ENCODE measurements around the gene TAF3. TPM values are rescaled to one million over a fixed set of nuclear protein-coding genes. Genes with fewer than 3 reads are reported as not detected.
"Not testable (repeated sequence)": the region's sequence is repeated elsewhere in the genome, so short reads cannot be mapped to it uniquely, and the experiment has no call there.

The TAF3 gene
- total RNA-seq = 8.4 to 8.9 TPM (median 8.5 TPM) in 3 replicates

- Mint-ChIP-seq H3K4me1 (peaks cover 21% of the 10 kb centered on the region), H3K9me3 (no peaks in the 10 kb centered on the region), H3K27me3 (ENCODE audit: low read depth) (peaks cover 30% of the 10 kb centered on the region), H3K27ac (peak within 1 kb of the TSS; percentile 86), H3K36me3 (no peaks in the 10 kb centered on the region), H3K4me3 (peak within 1 kb of the TSS; percentile 94)
- no peak for TF ChIP-seq CTCF (IDR thresholded peaks at IDR 0.05; ENCODE audit: unreplicated experiment)
- peak; percentile 89 to 95 for DNase-seq (ENCODE audit: low spot score in 2 of 2, unreplicated experiment in 2 of 2)
Observed at GRCh38 chr10:7818295-7819120, at the start of gene TAF3. Gene TAF3 (plus strand): TSS chr10:7818505. CDS start chr10:7818710, 205 bp downstream.

GRCh38 chr10:7773845-7774801, 44.2 kb upstream of the TAF3 start:
- Mint-ChIP-seq H3K4me1 (peaks cover 9% of the 10 kb centered on the region), H3K27me3 (ENCODE audit: low read depth) (no peaks in the 10 kb centered on the region), H3K36me3 (peaks cover 42% of the 10 kb centered on the region), H3K27ac (no peak overlapping the region), H3K9me3 (no peaks in the 10 kb centered on the region), H3K4me3 (no peak overlapping the region)
- TF ChIP-seq CTCF (IDR thresholded peaks at IDR 0.05; ENCODE audit: unreplicated experiment) = no peak
- no peak for DNase-seq (ENCODE audit: low spot score in 2 of 2, unreplicated experiment in 2 of 2)

- Mint-ChIP-seq H3K27ac (no peak overlapping the region), H3K9me3 (no peaks in the 10 kb centered on the region), H3K27me3 (ENCODE audit: low read depth) (no peaks in the 10 kb centered on the region), H3K4me3 (no peak overlapping the region), H3K36me3 (peaks cover 44% of the 10 kb centered on the region), H3K4me1 (no peaks in the 10 kb centered on the region)
- no peak for TF ChIP-seq CTCF (IDR thresholded peaks at IDR 0.05; ENCODE audit: unreplicated experiment)
- DNase-seq (ENCODE audit: low spot score in 2 of 2, unreplicated experiment in 2 of 2) = no peak
Observed at GRCh38 chr10:7776777-7777176, 41.5 kb upstream of the TAF3 start.

- not testable (repeated sequence) for H3K9me3 Mint-ChIP-seq; H3K4me3 Mint-ChIP-seq; H3K27ac Mint-ChIP-seq; H3K27me3 Mint-ChIP-seq (ENCODE audit: low read depth); DNase-seq (ENCODE audit: low spot score in 2 of 2, unreplicated experiment in 2 of 2); H3K4me1 Mint-ChIP-seq
- peaks cover 25% of the 10 kb centered on the region for H3K36me3 Mint-ChIP-seq
Observed at GRCh38 chr10:7782194-7782593, 36.1 kb upstream of the TAF3 start.

GRCh38 chr10:7786430-7786829, 31.9 kb upstream of the TAF3 start:
- Mint-ChIP-seq H3K36me3 (peaks cover 7% of the 10 kb centered on the region), H3K4me3 (no peak overlapping the region), H3K27ac (no peak overlapping the region), H3K27me3 (ENCODE audit: low read depth) (no peaks in the 10 kb centered on the region), H3K4me1 (peaks cover 23% of the 10 kb centered on the region), H3K9me3 (no peaks in the 10 kb centered on the region)
- no peak for DNase-seq (ENCODE audit: low spot score in 2 of 2, unreplicated experiment in 2 of 2)
- no peak for TF ChIP-seq CTCF (IDR thresholded peaks at IDR 0.05; ENCODE audit: unreplicated experiment)

Measured in mesothelial cell of epicardium (in vitro differentiated cells).